Endodermal cell (in vitro differentiated cells): ENCODE results near the gene CEP95. TPM values are rescaled to one million over a fixed set of nuclear protein-coding genes. Genes with fewer than 3 reads are reported as not detected.
A peak's percentile ranks its signal among the peaks of the same experiment; 100 is the strongest.

Source experiments
- DNase-seq: peaks from one replicate; pipeline ENCODE4 v3.0.0-alpha.2; 2017
- H3K27ac ChIP-seq: 2 replicates; pipeline ENCODE4 v1.5.1; 2013; ENCODE audit warnings: mild to moderate bottlenecking, low read depth, low read length, moderate library complexity
- H3K27me3 ChIP-seq: 2 replicates; pipeline ENCODE4 v1.6.1; 2013; ENCODE audit warnings: mild to moderate bottlenecking, low read length, moderate library complexity; ENCODE audit not compliant: insufficient read depth, control insufficient read depth, poor library complexity, severe bottlenecking
- H3K36me3 ChIP-seq: 2 replicates; pipeline ENCODE4 v1.7.0; 2013; ENCODE audit warnings: mild to moderate bottlenecking, low read length, moderate library complexity; ENCODE audit not compliant: control insufficient read depth, insufficient read depth
- H3K4me1 ChIP-seq: one replicate; pipeline ENCODE4 v1.7.0; 2013; ENCODE audit warnings: low read length; ENCODE audit not compliant: control insufficient read depth, insufficient read depth
- H3K4me3 ChIP-seq: 2 replicates; pipeline ENCODE4 v1.5.1; 2013; ENCODE audit warnings: mild to moderate bottlenecking, low read length, moderate library complexity
- H3K9ac ChIP-seq: 2 replicates; pipeline ENCODE4 v1.6.1; 2013; ENCODE audit warnings: mild to moderate bottlenecking, low read length, moderate library complexity; ENCODE audit not compliant: poor library complexity, severe bottlenecking; ENCODE audit errors: extremely low read depth
- H3K9me3 ChIP-seq: 2 replicates; pipeline ENCODE4 v1.6.1; 2013; ENCODE audit warnings: mild to moderate bottlenecking, low read length, moderate library complexity; ENCODE audit not compliant: control insufficient read depth
- H3K27ac Mint-ChIP-seq: 2 replicates; pipeline ENCODE4 v1.8.0; 2020; ENCODE audit warnings: mixed read lengths
- H3K27me3 Mint-ChIP-seq: 2 replicates; pipeline ENCODE4 v1.8.0; 2021; ENCODE audit warnings: mild to moderate bottlenecking, mixed read lengths; ENCODE audit not compliant: insufficient read depth
- H3K36me3 Mint-ChIP-seq: 2 replicates; pipeline ENCODE4 v1.8.0; 2020; ENCODE audit warnings: low read depth, mixed read lengths
- H3K4me1 Mint-ChIP-seq: 2 replicates; pipeline ENCODE4 v1.8.0; 2020; ENCODE audit warnings: mixed read lengths
- H3K4me3 Mint-ChIP-seq: 2 replicates; pipeline ENCODE4 v1.8.0; 2020; ENCODE audit warnings: mild to moderate bottlenecking, moderate library complexity, mixed read lengths
- H3K9me3 Mint-ChIP-seq: 2 replicates; pipeline ENCODE4 v1.8.0; 2020; ENCODE audit warnings: mild to moderate bottlenecking, mixed read lengths
- WGBS, 2 experiments: methylation state at CpG; one replicate each; pipeline versions ENCODE4 v1.1.5 to v1.1.7; 2013; ENCODE audit warnings: missing lambda C conversion rate in 2 of 2, mixed read lengths in 1 of 2; ENCODE audit not compliant: insufficient coverage in 1 of 2, insufficient read length in 1 of 2; 5-methylcytosine and 5-hydroxymethylcytosine counted together
- total RNA-seq, 2 donors: library from RNA; stranded (reverse); fragmentation: NEBNext Ultra II Directional in 1 of 2; extraction: Animal tissue kit (Norgen Biotek cat#: 25700) in 1 of 2; gene quantifications; 2 replicates in 1 of 2; 3 replicates in 1 of 2; pipeline ENCODE4 v1.2.1, GENCODE V29; 2021
- TF ChIP-seq, protein P1 (sequence below): fragments of 200-600 bp; sonication (generic); conservative IDR thresholded peaks from 2 replicates; pipeline ENCODE4 v1.5.0; 2021; ENCODE audit warnings: antibody characterized with exemption, mild to moderate bottlenecking

The CEP95 gene
- total RNA-seq, 2 donors from 2014 or later = 75.5 to 93.9 TPM

DNA sequence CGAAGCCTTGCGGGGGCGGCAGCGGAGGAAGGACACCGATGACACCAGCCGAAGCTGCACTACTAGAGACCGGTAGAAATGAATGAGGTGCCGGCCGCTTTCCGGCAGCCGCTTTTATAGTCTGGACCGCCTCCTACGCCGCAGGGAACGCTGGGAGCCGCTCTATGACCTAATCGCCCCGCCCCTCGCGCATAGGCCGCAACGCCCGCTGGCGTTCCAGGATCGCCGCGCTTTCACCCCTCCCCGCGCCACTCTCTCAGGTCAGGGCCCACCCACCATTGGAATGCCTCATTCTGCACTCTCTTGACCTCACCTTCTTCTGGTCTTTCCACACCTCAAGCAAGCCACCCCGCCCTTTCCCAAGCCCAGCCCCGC, 589 bp upstream of the CEP95 start, which contains the start of gene DDX5:
Gene DDX5 (minus strand): TSS at position 89 of the 375 bp plus-strand sequence. CDS start 170 bp downstream, outside the sequence.
- H3K36me3 Mint-ChIP-seq = peaks cover 71% of the 10 kb centered on the region
- H3K9me3 Mint-ChIP-seq = peaks cover 3% of the 10 kb centered on the region
- DNase-seq = peak; percentile 100
- Histone ChIP-seq H3K9me3 (no peaks in the 10 kb centered on the region), H3K27ac (peak within 1 kb of the TSS; percentile 99), H3K4me1 (peaks cover 11% of the 10 kb centered on the region), H3K27me3 (no peaks in the 10 kb centered on the region), H3K9ac (peak within 1 kb of the TSS; percentile 100), H3K36me3 (peaks cover 65% of the 10 kb centered on the region), H3K4me3 (peak within 1 kb of the TSS; percentile 100)
- peak within 1 kb of the TSS; percentile 100 for H3K4me3 Mint-ChIP-seq
- TF ChIP-seq, protein P1, sequence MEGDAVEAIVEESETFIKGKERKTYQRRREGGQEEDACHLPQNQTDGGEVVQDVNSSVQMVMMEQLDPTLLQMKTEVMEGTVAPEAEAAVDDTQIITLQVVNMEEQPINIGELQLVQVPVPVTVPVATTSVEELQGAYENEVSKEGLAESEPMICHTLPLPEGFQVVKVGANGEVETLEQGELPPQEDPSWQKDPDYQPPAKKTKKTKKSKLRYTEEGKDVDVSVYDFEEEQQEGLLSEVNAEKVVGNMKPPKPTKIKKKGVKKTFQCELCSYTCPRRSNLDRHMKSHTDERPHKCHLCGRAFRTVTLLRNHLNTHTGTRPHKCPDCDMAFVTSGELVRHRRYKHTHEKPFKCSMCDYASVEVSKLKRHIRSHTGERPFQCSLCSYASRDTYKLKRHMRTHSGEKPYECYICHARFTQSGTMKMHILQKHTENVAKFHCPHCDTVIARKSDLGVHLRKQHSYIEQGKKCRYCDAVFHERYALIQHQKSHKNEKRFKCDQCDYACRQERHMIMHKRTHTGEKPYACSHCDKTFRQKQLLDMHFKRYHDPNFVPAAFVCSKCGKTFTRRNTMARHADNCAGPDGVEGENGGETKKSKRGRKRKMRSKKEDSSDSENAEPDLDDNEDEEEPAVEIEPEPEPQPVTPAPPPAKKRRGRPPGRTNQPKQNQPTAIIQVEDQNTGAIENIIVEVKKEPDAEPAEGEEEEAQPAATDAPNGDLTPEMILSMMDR = no peak
- 0% methylated on average over 23 to 31 of the region's 31 CpGs for WGBS, 2 experiments
- no peaks in the 10 kb centered on the region for H3K27me3 Mint-ChIP-seq
- H3K4me1 Mint-ChIP-seq = peaks cover 38% of the 10 kb centered on the region
- H3K27ac Mint-ChIP-seq = peak within 1 kb of the TSS; percentile 100

DNA sequence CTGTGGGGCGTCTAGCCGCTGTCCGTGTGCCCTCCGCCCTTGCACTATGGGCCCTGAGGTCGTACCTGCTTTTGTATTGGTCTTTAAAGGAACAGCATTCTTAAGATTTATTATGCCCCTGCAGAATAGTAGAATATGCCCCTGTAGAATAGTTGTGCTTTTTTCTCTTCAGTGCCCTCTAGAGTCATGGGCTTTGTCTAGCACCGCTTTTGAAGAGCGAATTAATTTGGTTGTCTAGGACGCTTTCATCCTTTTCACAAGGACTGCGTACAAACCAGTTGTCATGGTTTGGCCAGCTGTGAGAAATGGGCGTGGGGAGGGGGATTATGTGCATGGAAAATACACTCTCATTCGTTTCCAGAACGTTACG, 621 bp downstream of the CEP95 start:
- Histone ChIP-seq H3K4me3 (peak overlapping the region; percentile 100), H3K4me1 (no peaks in the 10 kb centered on the region), H3K27me3 (no peaks in the 10 kb centered on the region), H3K36me3 (peaks cover 65% of the 10 kb centered on the region), H3K9ac (peak overlapping the region; percentile 100), H3K9me3 (no peaks in the 10 kb centered on the region), H3K27ac (peak overlapping the region; percentile 99)
- H3K27ac Mint-ChIP-seq = peak overlapping the region; percentile 100
- TF ChIP-seq, protein P1 = peak; percentile 56
- H3K4me3 Mint-ChIP-seq = peak overlapping the region; percentile 100
- peaks cover 3% of the 10 kb centered on the region for H3K9me3 Mint-ChIP-seq
- no peaks in the 10 kb centered on the region for H3K27me3 Mint-ChIP-seq
- H3K36me3 Mint-ChIP-seq = peaks cover 69% of the 10 kb centered on the region
- 0% methylated on average over 7 to 13 of the region's 13 CpGs for WGBS, 2 experiments
- H3K4me1 Mint-ChIP-seq = peaks cover 26% of the 10 kb centered on the region
- DNase-seq = no peak

DNA sequence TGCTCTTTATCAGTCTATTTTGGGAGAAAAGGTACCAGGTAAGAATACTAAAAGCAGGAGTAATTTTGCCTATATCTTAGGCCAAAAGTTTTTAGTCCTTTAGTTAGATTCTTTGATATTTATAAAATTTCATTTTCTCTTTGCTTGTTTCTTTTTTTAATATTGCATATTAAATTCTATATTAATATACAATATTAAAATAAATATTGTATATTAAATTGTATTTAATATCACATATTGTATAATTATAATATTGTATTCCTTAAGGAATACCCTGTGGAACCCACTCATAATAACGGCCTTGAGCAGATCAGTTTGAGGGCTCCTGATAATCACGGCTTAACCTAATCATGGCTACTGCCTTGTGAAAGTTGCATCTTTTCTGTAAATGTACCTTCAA, 1.9 kb downstream of the CEP95 start:
- no peaks in the 10 kb centered on the region for H3K27me3 Mint-ChIP-seq
- no peak for DNase-seq
- peaks cover 65% of the 10 kb centered on the region for H3K36me3 Mint-ChIP-seq
- TF ChIP-seq, protein P1 = no peak
- peaks cover 16% of the 10 kb centered on the region for H3K4me1 Mint-ChIP-seq
- H3K4me3 ChIP-seq = peak overlapping the region; percentile 100
- no peak overlapping the region for H3K27ac ChIP-seq
- no peaks in the 10 kb centered on the region for H3K4me1 ChIP-seq
- no peaks in the 10 kb centered on the region for H3K9me3 ChIP-seq
- 94 to 100% methylated on average over 2 of the region's 2 CpGs for WGBS, 2 experiments
- peaks cover 65% of the 10 kb centered on the region for H3K36me3 ChIP-seq
- H3K9me3 Mint-ChIP-seq = peaks cover 3% of the 10 kb centered on the region
- no peak overlapping the region for H3K27ac Mint-ChIP-seq
- H3K9ac ChIP-seq = peak overlapping the region; percentile 100
- no peaks in the 10 kb centered on the region for H3K27me3 ChIP-seq
- H3K4me3 Mint-ChIP-seq = peak overlapping the region; percentile 100
